ENCODE measurements around the gene HIC1.

HIC1 gene

DNA sequence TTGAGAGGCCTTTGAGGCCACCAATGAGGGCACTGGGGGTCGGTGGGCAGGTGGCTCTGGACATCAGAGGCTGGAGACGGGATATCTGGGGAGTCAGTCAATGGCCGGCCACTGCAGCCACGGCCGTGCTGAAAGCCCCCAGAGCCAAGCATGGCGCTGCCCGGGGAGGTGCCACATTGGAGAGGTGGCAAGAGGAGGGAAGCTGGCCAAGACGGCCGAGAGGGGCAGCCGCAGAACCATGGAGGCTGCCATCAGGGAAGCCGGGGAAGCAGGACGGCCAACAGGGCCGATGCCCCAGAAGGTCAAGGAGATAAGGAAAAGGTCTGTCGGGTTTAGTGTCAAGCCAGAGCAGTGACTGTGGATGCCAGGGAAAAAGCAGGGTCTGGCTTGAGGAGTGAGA is 39.6 kb upstream of the HIC1 start:
- no peak overlapping the region for H3K27ac ChIP-seq
- TF ChIP-seq ZFX (IDR thresholded peaks at IDR 0.05) = no peak
- no peak for TF ChIP-seq CTCF (conservative IDR thresholded peaks at IDR 0.05)

DNA sequence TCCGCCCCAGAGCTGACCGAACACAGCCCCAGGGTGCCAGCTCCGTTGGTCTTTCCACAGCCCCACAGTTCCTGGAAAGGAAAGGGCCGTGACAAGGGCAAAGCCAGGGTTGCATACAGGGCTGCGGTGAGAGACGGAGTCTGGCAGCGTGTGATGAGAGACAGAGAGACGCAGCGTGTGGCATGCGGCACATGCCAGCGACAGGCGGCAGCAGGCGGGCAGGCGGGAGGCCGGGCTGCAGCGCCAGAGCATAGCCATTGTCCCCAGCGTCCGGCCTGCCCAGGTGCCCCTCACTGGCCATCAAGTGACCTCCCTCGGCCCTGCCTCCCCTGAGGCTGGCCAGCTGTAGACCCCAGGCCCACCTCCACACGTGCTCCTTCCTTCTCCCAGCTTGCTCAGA is 38.4 kb upstream of the HIC1 start:
- H3K27ac ChIP-seq = no peak overlapping the region
- TF ChIP-seq ZFX (IDR thresholded peaks at IDR 0.05) (no peak), CTCF (conservative IDR thresholded peaks at IDR 0.05) (no peak)

- TF ChIP-seq CTCF (conservative IDR thresholded peaks at IDR 0.05) (no peak), ZFX (IDR thresholded peaks at IDR 0.05) (no peak)
Observed at GRCh38 chr17:2017274-2017941, 37.5 kb upstream of the HIC1 start.

GRCh38 chr17:2018716-2019510 is 36.0 kb upstream of the HIC1 start:
- peak overlapping the region; percentile 20 for H3K27ac ChIP-seq
- TF ChIP-seq ZFX (IDR thresholded peaks at IDR 0.05) (no peak), CTCF (conservative IDR thresholded peaks at IDR 0.05) (no peak)

More at GRCh38 chr17:2017274-2017941, 37.5 kb upstream of the HIC1 start:
- no peak overlapping the region for H3K27ac ChIP-seq

- TF ChIP-seq CTCF (conservative IDR thresholded peaks at IDR 0.05) = no peak
- no peak for TF ChIP-seq ZFX (IDR thresholded peaks at IDR 0.05)
- no peak overlapping the region for H3K27ac ChIP-seq
Observed at GRCh38 chr17:2019723-2020122, 35.2 kb upstream of the HIC1 start.

GRCh38 chr17:2020721-2021120 is 34.2 kb upstream of the HIC1 start:
- no peak overlapping the region for H3K27ac ChIP-seq
- TF ChIP-seq CTCF (conservative IDR thresholded peaks at IDR 0.05) = no peak

- H3K27ac ChIP-seq = no peak overlapping the region
- TF ChIP-seq CTCF (conservative IDR thresholded peaks at IDR 0.05) (no peak), ZFX (IDR thresholded peaks at IDR 0.05) (no peak)
Observed at GRCh38 chr17:2022647-2023240, 32.2 kb upstream of the HIC1 start.
